Cerebellar nuclear complex (tissue), 1 donor: ENCODE measurements around the gene EIF3K.
A peak's percentile ranks its signal among the peaks of the same experiment; 100 is the strongest.

ENCODE experiments used
- DNase-seq, 2 experiments: peaks; one replicate each; lab custom pipeline; 2025; lab: John Stamatoyannopoulos, UW

The EIF3K gene

DNA sequence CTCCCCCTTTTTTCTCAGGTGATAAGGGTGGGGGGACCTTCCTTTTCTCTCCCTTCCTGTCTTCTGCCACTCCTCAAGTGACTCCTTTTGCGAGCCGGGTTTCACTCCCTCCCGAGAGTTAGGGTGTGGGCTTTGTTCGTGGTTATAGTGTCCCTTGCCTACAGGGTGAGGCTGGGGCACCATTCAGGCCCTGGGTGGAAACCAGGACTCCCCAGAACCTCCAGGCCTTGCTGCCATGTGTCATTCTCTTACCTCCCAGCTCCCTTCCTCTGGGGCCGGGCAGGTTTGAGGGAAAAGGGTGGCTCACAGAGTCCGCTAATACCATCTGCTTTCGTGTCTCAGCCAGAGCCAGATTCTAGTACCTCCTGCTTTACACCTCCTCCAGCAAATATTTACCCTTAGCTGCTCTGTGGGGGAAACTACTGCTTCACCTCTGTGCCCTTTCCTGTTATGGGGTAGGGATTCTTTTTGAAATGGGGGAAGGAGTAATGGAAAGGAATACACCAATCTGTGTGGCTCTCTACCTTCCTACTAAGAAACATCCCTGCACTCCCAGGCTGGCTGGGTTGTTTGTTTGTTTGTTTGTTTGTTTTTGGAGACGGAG is 31.3 kb downstream of the EIF3K start:
- DNase-seq: no peak

GRCh38 chr19:38650911-38651584 is 32.1 kb downstream of the EIF3K start:
- DNase-seq: no peak

- DNase-seq: no peak
Observed at GRCh38 chr19:38653028-38653571, 34.1 kb downstream of the EIF3K start.

DNA sequence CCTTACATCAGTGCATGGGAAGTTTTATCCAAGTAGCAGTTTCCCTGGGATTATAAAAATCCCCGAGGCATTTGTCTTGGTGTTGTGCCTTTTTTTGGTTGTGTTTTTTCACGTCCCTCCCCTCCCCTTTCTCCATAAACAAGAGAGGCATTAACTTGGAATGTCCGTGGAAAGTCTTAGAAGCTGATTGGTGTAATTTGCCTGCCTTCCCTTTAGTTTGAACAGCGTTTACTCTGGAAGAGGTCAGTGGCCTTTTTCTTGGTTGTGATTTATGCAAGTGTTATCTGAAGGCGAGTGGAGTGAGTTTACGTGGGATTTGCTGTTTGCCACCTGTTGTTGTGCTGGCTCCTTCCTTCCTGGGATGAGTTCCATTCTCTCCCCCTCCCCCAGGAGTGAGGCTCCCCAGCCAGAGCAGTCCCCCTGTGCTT is 35.7 kb downstream of the EIF3K start:
- no peak for DNase-seq

DNA sequence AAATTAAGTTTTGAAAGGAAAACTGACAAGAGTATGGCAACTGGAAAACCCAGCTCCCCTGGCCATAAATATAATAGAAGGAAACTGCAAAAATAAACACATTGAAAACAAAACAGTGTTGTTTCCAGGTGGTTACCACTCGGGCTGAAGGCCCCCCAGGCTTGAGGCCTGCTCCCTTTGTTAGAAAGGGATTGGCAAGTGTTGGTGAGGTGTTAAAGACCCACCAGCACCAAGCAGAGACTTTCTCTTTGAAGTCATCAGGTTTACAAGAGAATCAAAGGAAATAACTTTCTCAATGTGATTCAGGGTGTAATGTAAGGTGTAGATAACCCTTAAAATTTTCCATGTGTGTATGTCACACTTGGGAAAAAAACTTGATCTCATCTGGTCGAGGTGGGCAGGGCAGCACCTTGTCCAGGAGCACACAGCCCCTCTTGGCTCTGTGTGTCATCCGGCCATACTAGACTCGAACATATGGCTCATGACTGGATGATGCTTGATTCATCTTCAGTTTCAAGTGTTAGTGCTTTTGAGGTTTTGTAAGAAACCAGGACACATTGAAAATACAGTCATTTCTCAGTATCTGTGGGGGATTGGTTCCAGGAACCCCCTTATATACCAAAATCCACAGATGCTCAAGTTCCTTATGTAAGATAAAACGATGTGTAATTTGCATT is 36.3 kb downstream of the EIF3K start:
- no peak for DNase-seq

DNA sequence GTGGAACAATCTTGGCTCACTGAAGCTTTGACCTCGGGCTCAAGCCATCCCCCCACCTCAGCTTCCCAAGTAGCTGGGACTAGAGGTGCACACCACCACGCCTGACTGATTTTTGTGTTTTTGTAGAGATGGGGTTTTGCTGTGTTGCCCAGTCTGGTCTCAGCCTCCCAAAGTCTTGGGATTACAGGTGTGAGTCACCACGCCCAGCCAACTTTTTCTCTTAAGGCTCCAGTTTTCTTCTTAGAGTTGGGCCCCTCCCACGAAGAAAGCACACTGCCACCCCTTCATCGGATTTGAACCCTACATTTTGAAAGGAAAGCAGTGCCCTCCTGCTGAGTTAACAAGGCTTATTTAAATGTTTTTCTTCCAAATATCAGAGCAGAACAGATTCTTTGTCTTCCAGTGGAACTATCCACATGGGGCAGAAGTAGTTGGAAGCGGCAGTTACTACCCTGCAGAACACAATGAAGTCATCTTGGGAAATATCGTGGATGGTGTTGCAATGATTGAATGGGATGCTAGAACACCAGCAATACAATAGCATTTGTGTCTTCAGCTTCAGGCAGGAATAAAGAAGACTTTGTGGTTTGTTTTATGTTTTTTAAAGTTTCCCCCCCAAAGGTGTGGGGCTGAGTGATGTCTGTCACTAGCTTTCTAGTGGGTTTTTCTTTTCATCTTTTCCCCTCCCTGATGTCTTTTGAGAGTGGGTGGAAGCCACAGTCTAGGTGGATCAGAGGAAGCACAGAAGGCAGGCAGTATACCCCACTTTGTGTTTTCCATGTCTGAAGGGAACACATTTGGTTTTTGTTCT is 37.4 kb downstream of the EIF3K start:
- no peak for DNase-seq

DNA sequence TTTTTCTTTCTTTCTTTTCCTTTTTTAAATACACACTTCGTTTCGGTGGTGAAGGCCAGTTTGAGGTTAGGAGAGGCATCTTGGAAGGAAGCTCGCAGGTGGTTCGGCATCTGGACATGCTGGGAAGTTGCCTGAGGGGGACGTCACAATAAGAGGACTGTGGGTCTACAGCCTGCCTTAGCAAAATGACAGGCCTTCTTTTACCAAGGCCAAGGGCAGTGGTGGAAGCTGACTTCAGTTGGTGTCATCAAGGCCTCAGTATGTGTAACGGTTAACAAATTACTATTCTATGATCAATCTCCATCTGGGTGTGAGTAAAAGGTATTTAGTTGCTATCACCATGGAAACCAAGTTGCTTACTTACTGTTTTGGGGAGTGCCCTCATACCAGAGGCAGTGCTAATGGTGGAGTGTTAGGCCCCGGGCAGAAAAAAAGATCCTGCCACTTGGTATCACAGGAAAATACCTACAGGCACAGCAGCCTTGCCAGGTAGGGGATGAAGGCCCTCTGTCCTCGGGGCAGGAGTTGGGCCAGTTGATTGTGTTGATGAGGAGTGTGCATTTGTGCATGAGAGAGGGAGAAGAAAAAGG is 38.7 kb downstream of the EIF3K start:
- DNase-seq: no peak

DNA sequence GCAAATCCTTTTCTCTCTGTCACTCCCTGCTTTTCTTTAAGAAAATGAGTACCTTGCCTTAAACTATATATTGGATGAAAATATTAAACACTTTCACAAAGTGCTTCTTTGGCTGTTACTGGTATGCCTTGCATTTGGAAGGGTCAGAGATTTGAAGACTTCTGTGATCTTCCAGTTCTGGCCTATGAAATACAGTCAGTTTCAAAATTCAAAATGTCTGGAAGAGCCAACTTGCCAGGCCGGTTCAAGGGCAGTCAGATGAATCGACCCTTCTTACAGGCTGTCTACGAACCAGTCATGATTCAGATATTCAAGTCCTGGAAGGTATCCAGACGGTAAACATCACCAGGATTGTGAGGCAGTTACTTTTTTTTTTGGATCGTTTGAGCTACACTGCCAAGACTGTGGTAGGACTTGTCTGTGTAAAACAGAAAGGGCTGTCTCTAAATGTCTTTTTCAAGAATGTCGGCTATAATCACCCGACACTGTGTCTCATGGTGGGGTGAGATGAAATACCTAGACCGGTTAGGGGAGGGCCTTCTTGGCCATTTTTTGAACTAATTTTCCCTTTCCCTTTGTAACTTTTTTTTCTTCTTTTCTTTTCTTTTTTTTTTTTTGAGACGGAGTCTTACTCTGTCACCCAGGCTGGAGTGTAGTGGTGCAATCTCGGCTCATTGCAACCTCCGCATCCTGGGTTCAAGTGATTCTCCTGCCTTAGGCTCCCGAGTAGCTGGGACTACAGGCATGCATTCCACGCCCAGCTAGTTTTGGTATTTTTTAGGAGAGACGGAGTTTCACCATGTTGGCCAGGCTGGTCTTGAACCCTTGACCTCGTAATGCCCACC is 39.7 kb downstream of the EIF3K start:
- DNase-seq: no peak

DNA sequence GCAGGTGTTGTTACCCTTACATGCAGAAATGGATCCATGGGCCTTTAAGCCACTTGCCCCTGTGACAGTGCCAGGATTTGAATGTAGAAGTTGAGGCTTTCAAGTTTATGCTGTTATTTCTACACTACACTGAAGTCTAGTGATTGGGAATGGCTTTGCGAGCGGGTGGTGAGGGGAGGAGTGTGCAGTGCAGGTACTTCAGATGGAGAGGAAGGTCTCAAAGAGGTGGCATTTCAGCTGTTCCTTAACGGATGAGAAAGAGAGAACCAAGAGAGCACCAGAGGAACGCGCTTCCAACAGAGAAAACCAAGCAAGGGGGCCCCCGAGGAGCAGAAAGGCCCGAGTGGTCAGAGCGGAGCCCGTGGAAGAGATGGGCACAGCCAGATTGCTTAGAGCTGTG is 41.7 kb downstream of the EIF3K start:
- DNase-seq: no peak

- DNase-seq: no peak
Observed at GRCh38 chr19:38661136-38661535, 42.1 kb downstream of the EIF3K start.

- DNase-seq: no peak
Observed at GRCh38 chr19:38661996-38662395, 43.0 kb downstream of the EIF3K start.

DNA sequence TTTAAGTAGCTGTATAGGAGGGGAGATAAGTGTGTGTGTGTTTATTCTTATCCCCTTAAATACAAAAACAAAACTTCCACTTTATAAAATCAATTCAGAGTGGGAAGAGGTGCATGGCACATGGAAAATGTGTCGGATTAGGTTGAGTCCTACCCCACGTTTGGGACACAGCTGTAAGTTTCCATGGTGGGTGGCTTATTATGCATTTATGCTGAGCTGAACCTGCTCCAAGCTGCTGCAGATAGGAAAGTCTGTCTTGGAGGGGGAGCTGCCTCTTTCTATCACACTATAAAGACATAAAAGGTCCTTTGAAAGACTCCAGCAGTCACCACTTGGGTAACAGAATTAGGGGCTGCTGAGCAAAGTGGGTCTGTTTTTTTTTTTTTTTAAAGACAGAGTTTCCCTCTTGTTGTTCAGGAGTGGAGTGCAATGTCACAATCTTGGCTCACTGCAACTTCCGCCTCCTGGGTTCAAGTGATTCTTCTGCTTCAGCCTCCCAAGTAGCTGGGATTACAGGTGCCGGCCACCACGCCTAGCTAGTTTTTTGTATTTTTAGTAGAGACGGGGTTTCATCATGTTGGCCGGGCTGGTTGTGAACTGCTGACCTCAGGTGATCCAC is 43.7 kb downstream of the EIF3K start:
- no peak for DNase-seq

DNA sequence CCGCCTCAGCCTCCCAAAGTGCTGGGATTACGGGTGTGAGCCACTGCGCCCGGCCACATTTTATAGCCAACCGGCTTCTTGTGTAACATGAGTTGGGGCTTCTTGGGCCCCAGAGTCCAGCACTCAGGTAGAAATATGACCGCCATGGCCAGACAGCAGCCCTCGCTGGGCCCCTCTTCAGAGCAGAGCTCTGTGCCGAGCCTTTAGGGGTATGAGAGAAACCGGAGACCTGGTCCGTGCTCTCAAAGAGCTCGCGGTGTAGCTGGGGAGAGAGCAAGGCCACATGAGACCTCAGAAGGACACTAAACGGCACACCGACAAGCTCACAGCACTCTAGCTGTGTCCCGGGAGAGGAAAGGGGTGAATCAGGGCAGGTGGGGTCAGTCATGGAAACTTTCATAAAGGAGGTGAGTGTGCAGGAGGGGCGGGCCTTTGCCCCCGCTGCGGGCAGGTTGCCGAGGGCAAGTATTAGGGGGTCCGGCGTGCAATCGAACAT is 44.2 kb downstream of the EIF3K start:
- DNase-seq: no peak

DNA sequence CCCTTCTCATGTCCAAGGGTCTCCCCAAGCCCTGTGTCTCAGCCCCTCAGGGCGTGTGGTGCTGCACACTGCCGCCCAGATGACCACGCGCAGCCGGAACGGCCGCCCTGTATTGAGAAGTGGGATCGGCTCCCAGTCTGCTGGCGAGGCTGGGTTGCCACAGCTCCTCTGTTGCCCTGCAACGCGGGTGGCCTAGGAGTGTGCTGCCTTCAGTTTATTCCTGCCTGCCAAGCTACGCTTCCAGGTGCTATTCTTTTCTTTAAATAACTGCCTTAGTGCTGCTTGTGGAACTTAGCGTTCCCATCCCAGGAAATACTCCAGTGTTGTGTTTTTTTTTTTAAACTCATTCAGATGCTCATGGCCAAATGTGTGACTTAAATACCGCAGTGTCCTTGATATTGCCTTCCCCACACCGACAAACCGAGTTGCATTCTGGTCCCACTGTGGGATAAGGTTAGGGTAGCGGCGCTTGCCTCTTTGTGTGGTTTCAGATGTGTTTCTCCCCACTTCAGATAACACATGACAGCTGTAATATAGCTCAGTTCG is 45.0 kb downstream of the EIF3K start:
- DNase-seq: no peak

DNA sequence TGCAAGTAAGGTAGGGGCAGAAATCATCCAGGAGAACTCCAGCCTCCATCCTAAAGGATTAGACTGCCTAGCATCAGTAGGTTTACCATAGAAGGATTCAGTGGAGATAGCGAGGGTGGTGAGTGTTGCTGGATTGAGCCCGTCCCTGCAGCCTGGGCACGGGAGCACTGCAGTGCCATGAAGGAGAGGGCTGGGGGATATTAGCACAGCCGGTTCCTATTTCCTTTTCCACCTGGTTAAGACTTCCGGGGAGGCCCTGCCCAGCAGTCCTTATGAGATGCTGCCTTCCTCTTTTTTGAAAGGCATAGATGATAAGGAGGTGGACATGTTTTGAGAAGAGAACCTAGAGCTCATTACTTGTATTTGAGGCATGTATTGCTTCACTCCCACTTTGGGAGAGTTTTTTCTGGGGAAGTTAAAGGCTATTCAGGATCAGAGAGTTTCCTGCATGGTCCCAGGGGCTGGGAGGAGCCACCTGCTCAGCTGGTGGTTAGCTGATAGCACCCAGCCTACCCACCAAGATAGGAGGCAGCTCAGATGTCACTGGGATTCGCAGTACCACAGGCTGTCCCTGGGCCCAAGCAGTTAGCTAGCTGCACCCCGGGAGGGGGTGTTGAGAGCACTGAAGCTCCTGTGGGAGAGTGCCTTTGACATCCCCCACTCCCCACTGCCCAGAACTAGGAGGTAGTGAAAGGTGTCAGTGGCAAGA is 45.7 kb downstream of the EIF3K start:
- DNase-seq: no peak

DNA sequence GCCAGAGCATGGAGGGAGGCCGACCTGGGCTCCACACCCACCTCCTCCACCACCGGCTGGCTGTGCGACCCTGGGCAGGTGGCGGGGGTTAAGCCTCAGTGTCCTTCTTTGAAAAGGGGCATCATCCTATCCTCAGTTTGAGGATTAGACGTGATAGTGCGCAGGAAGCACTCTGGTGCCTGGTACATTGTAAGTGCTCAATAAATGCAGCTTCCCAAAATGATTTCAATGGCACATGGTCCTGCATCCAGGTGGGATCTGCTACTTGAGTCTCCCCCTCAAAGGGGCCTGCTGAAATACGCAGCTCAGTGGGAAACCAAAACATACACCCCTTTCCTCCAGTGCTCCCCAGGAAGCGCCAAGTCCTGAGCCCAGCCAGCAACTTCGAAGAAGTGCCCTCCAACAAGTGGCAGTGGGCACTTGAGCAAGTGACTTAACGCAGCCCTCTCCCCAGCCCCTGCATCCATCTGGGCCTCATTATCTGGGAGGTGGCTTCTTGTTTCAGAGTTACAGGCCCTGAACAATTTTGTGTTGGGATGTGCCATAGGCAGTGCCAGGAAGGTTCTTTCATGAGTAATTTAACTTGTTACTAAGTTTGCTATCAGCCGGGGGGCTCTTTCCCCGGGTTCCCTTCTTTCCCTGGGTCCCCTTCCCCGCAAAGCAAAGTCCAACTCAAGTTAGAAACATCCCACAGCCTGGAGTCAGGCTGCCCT is 46.4 kb downstream of the EIF3K start:
- no peak for DNase-seq

- peak in 1 of 2 experiments; percentile 3 for DNase-seq
Observed at GRCh38 chr19:38665950-38666662, 47.1 kb downstream of the EIF3K start.
